Middle frontal gyrus (tissue), 1 donor: Measurements from ENCODE around the gene HSPG2.
"Not testable (repeated sequence)": the region's sequence is repeated elsewhere in the genome, so short reads cannot be mapped to it uniquely, and the experiment has no call there.

Source experiments
- DNase-seq: peaks from one replicate; pipeline ENCODE4 v3.0.0-alpha.2; 2015; ENCODE audit warnings: low spot score; ENCODE audit errors: extremely low spot score

Gene HSPG2

GRCh38 chr1:21935393-21935804 is 1.7 kb downstream of the HSPG2 start:
- DNase-seq, result no peak

DNA sequence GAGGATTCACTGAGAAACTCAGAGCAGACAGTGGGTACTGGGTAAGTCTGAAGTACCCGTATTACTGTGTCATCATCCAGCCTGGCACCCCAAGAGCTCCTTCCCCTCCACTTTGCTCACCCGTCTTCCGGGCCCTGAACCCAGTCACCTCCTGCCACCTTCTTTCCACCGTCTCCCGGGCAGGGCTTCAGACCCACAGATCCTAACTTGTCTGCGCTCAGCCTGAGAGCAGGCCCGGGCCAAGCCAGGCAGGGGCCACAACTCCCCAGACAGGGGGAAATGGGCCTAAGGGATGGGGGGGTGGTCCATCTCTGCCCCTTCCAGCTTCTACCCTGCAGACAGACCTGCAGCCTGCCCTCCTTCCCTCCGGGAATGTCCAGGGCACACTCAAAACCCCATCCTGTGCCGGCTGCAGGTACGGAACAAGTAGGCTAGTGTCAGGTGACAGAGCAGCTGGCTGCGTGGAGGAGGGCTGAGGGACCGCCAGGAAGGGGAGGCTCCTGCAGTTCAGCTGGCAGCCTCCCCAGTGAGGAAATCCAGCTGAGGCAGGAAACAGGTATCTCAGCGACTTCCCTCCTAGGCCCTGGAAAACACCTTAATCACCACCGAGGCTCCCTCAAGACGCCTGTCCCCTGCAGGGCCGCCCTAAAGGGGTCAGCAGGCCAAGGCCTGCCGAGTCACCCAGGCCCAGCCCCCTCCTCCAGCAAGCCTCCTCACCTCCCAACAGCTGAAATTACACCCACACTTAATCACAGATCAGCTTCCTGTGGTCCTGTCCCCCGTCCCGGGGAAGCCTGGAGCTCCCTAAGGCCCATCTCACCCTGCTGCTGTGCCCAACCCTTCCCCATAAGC is 3.5 kb downstream of the HSPG2 start:
- DNase-seq, result no peak

GRCh38 chr1:21932127-21932526 is 5.0 kb downstream of the HSPG2 start:
- no peak for DNase-seq

GRCh38 chr1:21931171-21932093 is 5.7 kb downstream of the HSPG2 start:
- DNase-seq, result no peak

DNA sequence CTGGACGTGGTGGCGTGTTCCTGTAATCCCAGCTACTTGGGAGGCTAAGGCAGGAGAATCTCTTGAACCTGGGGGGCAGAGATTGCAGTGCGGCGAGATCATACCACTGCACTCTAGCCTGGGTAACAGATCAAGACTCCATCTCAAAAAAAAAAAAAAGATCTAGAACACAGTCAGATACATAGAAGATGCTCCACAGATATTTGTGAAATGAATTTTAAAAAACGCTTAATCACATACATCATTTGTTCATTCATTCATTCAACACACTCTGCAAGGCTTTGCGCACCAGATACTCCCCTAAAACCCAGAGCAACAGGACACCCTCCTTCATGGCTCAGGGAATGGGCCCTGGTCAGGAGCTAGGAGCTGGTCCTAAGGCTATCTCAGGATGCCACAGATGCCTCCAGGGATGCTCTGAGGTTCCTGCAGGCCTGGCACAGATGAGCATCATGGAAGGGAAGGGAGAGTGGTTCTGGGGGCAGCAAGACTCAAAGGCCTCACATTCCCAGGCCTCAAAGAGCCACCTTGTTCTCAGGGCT is 6.4 kb downstream of the HSPG2 start:
- no peak for DNase-seq

DNA sequence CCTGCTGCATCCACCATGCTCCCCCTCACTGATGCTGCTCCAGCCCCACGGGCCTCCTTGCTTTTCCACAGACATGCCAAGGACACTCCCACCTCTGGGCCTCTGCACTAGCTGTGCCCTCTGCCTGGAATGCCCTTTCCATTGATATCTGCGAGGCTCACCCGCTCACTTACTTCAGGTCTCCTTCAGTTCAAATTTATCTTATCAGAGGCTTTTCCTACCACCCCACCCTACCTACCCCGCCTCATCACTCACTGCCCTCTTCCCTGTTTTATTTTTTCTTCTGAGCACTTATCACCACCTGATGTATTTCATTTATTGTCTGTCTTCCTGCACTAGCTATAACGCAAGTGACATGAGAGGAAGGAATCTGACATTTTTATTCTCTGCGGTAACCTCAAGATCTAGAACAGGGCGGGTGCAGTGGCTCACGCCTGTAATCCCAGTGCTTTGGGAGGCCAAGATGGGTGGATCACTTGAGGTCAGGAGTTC is 7.0 kb downstream of the HSPG2 start:
- DNase-seq, result no peak

DNA sequence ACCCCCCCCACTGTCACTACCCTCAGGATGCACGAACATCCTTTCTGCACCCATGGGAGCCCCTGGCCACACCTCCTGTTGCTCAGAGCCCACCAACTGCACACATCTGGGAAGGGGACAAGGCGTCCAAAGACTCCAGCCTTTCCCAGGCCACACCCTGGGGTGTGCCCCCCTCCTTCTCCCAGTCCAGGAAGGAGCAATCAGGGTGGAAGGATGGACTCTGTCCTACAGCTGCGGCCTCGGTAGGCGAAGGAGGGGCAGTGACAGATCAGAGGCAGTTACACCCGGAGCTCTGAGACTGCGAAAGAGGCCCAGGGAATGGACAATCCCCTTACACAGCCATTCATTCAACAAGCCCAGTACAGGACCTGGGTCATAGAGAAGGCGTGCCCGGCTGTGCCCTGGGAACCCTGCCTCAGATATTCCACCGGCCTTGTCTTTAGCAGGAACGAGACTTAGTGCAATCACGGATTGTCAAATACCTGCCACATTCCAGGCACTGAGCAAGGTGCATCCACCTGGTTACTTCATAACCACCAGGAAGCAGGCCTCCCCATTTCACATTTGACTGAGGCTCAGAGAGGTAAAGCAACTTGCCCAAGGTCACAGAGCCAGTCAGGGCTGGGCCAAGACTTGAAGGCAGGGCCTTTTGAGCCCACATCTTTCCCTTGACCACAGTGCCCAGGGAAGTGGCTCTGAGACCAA is 9.4 kb downstream of the HSPG2 start:
- no peak for DNase-seq

GRCh38 chr1:21926814-21927532 is 10.1 kb downstream of the HSPG2 start:
- DNase-seq, result no peak

DNA sequence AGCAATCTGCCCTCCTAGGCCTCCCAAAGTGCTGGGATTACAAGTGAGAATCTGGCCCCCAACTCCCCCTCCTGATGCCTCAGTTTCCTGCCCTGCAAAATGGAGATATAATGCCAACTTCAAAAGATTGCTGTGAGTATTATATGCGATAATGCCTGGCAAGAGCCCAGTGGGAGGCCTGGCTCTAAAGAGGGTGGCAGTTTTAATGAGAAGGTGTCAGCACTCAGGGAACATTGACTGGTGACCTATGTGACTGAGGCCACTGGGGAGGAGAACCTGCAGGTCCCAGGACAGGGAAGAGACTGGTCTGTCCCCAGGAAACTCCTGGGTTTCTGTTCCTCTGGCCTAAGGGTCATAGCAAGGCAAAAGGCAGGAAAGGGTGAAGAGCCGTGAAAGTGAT is 11.0 kb downstream of the HSPG2 start:
- no peak for DNase-seq

DNA sequence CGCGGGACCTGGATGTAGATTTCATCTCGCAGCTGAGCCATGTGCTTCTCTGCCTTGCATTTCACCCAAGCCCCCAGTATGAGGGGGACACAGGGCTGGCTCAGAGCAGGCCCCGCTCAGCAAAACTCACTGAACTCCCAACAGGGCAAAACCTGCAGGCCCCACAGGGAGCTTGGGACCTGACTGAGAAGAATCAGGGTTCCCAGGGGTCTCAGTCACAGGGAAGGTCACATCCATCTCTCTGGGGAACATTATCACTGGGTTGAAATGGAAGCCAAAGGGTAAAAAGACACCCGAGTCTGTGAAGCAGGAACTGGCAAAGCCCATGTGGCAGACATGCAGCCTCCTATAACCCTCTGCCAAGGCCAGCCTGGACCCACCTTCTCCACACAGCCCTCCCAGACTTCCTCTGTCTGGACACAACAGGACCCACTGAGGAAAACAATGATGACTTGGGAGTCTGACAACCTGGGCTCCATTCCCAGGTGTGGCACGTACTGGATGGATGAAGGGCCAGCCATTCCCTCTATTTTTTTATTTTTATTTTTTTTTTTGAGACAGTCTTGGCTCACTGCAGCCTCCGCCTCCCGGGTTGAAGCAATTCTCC is 11.7 kb downstream of the HSPG2 start:
- no peak for DNase-seq

GRCh38 chr1:21924503-21925005 is 12.6 kb downstream of the HSPG2 start:
- DNase-seq, result no peak

- DNase-seq, result no peak
Observed at GRCh38 chr1:21922090-21923013, 14.8 kb downstream of the HSPG2 start.

DNA sequence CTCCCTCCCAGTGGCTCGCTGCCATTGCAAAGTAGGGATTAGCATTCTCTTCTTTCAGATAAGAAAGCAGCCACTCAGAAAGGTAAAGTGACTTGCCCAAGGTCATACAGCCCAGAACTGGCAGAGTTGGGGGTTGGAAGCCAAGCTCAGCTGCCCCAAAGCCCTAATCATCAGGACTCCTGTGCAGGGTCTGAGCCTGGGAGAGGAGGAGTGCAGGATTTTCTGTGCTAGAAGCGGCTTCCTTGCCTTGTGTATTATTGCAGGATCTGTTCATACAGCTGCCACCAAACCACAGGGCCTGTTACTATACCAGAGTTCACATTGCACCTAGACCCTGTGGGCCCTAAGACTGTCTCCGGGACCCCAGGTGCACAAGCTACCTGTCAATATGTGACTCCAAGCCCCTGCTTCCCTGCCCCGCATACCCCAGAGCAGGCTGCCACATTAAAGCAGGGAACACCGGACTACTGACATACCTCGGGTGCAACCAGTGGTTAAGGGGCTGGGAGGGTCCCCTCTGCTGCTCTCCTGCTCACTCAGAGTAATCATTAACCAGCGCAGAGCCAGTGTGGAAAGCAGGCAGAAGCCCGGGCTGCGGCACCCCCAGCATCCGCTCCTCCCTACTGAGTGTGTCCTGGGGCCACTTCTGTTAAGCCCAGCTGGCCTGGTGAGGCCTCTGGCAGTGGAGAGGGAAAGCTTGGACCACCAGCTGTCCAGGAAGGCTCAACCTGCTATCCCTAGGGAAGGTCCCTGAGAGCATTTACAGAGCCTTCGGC is 15.8 kb downstream of the HSPG2 start:
- no peak for DNase-seq

GRCh38 chr1:21919520-21919919 is 17.6 kb downstream of the HSPG2 start:
- DNase-seq, result no peak

GRCh38 chr1:21917239-21917631 is 19.9 kb downstream of the HSPG2 start:
- DNase-seq, result not testable (repeated sequence)

DNA sequence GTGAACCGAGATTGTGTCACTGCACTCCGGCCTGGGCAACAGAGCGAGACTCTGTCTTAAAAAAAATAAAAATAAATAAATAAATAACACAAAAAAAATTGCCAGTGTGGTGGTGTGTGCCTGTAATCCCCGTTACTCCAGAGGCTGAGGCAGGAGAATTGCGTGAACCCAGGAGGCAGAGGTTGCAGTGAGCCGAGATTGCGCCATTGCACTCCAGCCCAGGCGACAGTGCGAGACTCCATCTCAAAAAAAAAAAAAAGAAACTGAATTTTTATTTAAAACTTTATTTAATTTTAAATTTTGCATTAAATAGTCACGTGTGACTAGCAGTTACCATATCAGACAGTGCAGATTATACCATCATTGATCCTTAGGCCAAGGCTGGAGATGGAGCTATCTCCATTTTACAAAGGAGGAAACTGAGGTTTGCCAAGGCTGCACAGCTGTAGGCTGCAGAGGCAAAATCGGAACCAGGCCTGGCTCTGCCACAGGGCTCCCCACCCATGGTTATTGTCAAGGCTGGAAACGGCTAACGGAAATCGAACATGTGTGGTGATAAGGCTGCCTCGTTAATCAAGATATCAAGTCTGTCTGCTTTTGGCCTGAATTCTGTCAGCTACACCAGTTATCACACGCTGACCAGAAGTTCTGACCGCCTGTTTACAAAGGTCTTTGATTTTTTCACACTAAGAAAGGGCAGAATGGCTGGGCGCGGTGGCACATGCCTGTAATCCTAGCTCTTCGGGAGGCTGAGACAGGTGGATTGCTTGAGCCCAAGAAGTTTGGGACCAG is 20.5 kb downstream of the HSPG2 start:
- no peak for DNase-seq
